Stimulated activated CD4-positive, alpha-beta T cell treated with anti-CD3 and anti-CD28 coated beads, Interleukin-15, amount 100 ng/mL, for 48 hours (primary cell): ENCODE data around the gene SPOCD1.

ENCODE experiments used
- DNase-seq, 2 donors: peaks; one replicate each; pipeline ENCODE4 v3.0.0-alpha.2; 2020; ENCODE audit warnings: low read depth in 2 of 2

SPOCD1 gene

DNA sequence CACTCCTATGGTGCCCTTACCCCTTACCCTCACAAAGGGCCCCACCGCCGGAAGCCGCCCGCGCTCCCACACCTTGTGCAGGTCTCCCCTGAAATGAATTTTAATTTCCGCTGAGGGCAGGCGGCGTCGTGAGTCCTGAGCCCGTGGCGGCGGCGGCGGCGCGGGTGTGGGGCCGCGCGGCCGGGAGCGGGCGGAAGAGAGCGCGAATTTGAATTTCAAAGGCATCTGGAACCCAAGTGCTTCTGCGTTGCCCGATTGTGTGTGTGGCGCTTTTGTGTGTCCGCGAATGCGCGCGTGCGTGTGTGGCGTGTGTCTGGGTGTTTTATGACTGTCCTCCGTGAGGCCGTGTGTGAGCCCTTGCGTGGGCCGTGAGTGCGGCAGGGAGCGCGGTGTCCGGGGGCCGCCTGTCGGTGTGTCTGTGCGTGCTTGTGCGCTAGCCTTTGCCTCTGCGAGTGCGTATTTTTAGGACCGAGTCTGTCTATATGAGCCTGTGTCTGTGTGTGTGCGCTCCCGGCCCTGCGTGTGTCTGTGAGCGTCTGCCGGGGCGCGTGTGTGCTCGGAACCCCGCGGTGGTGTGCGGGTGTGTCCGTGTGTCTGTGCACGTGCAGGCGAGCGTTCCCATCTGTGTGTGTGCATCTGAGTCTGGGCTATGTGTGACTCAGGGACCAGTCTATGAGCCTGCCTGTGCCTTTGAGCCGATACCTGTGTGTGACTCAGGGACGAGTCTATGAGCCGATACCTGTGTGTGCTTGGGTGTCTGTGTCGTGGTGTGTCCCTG, 43.7 kb downstream of the SPOCD1 start:
- DNase-seq: peak; percentile 49 to 56

DNA sequence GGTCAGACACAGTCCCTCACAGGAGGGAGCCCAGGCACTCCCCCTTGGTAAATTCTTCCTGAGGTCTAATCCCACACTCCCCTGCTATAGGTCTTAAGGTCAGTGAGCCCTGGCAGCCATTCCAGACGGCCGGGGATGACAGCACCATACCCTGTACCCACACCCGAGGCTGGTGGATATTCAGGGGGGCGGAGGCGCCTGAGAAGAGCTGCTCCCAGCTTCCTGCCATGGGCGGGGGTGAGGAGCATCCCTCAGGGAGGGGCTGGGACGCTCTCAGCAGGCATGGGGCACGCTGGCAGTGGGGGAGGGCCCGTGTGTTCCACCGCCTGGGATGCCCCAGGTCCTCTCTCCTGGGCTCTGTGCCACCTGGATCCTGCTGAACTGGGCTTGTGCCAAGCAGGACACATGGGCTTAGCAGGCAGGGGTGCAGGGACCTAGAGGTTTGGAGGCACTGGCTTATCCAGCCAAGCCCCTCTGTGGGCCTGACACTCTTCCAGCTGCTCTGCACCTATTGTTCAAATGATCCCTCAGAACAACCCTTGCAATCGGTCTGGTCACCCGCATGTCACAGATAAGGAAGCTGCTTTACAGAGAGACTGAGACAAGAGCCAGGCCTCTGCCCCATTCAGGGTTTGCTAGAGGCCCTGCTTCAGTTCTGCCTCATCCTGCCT, 46.0 kb downstream of the SPOCD1 start:
- no peak for DNase-seq

- peak in 1 of 2 donors; percentile 30 for DNase-seq
Measured at GRCh38 chr1:31768939-31769704, 46.7 kb downstream of the SPOCD1 start.

- no peak for DNase-seq
Measured at GRCh38 chr1:31768407-31768907, 47.4 kb downstream of the SPOCD1 start.

- no peak for DNase-seq
Measured at GRCh38 chr1:31767225-31767624, 48.6 kb downstream of the SPOCD1 start.

DNA sequence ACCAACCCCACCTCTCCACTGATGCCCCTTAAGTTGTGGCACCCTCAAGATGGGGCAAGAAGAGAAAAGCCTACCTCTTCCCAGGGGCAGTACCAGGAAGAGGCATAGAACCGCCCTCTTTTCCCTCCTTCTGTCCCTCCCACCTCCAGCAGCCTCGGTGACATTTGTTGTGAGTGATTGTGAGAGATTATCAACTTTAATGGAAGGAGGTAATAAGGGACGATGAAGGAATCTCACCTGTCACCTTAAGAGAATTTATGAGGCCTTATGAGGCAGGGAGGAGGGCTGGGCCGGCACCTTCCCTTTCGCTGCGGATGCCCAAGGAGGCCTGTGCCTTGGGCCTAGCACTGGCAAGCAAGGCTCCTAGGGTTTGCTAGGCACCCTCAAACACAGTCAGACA, 50.3 kb downstream of the SPOCD1 start:
- no peak for DNase-seq

DNA sequence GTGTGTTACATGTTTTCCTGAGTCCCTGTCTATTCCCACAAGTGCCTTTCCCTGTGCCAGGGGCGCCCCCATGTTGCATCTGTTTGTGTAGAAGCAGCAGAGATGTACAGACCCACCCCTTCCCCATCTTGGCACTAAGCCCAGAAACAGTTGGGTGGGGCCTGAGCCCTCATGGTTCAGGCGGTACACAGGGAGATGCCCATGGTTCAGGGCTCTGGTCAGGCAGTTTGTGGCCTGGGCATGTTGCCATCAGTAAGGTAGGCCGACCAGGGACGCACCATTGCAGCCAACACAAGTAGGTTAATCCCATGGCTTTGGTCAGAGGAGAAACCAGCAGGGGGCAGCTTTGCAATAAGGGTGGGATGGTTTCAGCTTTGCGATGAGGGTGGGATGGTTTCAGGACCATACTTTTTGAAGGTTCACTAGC, 50.8 kb downstream of the SPOCD1 start:
- no peak for DNase-seq

DNA sequence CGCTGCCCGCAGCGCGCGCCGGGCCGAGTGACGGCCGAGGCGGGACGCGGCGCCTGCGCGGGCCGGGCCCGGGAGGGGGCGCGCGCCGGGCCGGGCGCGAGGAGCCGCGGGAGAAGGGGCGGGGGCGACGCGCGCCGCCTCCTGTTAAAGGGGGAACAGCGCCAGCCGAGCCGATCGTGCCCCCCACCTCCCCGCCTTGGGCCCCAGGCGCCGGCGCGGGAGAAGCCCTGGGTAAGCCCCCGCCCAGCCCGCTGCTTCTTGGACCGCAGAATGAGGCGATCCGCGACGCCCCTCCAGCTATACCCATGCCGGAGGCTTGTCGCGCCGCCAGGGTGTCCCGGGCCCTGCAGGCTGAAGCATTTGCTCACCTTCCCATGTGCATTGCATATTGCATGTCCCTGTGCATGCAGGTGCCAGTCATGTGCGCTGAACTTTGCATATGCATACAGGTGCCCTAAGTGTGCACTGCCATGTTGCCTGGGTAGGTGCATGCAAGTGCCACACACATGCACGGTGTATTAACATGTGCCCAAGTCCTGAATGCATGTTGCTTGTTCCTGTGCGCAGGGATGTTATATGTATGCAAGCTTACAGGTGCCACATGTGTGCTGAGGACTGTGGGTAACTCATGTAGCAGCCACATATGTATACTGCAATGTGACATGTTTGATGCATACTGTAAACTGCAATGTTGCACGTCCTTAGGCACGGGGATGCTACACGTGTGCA, 51.3 kb downstream of the SPOCD1 start, which contains the start of gene ADGRB2:
TSS of gene ADGRB2 (minus strand) at position 29 of the 729 bp plus-strand sequence. CDS start 7,119 bp downstream, outside the sequence.
- no peak for DNase-seq

DNA sequence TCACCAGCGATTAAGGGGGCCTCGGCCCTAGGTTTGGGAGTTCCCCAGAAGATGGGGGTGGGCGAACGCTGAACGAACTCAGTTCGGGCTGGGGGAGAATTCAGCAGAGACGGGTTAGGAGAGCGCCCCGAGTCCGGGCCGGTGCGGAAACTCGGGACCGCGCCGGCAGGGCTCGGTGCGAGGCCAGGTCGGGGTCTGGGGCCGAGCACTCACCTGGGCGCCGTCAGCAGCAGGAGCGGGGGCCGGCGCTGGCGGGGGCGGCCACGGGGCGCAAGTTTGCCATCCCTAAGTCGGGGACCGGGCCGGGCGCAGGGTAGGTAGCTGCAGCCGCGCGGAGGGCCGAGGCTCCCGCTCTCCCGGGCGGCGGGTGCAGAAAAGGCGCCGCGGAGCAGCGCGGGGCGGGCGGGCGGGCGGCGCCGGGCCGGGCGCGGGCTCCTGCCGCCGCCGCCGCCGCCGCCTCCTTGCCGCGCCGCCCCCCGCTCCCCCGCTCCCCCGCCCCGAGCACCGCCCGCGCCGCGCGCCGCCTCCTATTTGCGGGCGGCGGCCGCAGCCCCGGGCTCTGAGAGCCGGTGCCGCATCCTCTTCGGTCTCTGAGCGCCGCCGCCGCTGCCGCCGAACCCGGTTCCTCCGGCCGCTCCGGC, 52.0 kb downstream of the SPOCD1 start:
- DNase-seq: no peak

DNA sequence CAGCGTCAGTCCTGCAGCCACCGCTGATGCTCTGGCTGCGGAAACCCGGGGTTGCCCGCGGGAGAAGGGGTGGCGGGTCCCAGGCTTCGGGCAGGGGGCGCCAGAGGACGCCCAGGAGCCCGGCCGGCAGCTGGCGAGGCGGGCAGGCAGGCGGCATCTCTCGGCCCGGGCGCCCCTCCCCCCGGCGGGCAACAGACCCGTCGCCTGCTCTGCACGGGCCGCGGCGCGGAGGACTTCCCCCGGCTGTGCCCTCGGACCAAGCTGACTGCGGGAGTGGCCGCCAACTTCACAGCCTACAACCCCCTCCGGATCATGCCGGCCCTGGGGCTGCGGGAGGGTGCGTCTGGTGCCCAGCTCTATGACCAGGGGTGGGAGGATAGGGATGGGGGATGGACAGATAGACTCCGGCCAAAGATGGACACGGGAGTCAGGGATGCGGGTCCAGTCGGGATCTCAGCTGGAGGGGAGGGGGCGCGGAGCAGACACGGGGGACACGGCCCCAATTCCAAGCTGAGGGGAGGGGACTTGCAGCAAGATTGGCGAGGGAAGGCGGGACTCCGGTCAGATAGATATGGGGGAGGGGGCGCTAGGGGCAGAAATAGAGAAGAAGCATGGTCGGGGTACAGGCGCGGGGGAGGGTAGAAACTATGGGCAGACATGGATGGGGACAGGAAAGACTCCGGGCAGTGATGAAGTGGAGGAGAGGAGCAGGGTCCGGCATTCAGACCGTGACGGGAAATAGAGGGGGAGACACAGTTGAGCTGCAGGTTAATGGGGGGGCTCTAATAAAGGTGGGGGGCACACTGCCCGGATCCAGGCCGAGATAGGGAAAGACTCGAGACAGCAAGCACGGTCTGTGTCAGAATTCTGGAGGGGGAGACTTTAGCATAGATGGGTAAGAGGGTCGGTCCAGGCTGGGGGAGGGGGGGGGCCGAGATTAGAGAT, 52.8 kb downstream of the SPOCD1 start:
- DNase-seq: peak in 1 of 2 donors; percentile 65

DNA sequence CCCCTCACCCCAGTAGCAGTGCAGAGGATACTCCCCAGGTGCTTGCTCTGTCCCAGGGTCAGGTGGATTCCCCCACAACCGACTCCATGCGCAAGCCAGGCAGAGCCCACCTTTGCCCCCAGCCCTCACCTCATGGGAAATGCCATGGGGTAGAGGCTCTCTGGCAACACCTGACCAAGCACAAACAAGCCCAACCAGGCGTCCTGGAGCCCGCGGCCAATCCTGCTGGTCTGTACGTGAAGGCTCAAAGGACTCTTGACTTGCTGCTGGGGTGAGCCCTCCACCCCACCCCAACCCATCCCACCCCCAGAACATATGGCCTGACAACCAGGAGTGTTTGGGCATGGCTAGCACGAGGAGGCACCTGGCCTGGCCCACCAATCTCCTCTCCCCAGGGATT, 53.5 kb downstream of the SPOCD1 start:
- DNase-seq: no peak

GRCh38 chr1:31761883-31762282, 53.9 kb downstream of the SPOCD1 start:
- DNase-seq: no peak

DNA sequence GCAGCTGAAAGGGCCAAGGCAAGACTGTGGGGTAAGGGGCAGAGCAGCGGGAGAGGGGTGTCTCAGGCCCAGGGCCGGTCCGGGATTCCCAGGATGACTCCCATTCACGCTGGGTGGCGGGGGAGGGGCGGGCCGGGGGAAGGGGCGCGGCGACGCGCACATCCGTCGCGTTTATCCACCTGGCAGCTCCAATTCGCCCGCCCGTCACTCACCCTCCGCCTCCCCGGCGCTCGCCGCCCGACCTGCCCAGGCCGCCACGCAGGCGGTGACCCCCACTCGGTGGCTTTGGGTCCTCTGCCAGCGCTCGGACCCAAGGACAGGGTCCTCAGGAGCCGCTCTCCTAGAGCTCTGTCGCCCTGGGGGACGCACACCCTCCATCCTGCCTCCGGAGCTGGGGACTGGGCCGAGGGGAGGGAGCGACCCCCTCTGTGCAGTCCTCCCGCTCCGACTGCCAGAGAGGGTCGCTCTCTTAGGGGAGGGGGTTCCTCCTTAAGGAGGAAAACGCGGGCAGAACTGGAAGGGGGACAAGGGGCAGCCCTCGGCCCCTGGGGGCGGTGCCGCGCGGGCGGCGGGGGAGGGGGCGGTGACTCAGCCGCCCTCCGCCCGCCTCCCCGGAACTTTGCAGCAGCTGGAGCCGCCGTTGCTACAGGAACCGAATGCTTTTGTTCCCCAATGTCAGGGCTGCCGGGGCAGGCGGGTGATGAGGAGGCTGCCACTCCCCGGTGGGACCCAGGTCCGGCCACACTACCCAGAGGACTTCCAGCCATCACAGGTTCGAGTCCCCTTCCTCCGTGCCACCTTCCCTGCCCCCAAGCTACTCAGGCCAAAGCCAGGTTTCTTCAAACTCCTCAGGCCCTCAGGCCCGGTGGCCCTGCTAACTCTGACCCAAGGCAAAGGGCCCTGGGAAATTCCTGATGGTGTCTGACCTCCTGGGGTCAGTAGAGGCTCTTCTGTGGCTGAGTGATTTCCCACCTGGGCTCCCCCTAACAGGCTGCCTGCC, 55.1 kb downstream of the SPOCD1 start:
- DNase-seq: peak in 1 of 2 donors; percentile 25

GRCh38 chr1:31759298-31760023, 56.4 kb downstream of the SPOCD1 start:
- no peak for DNase-seq

GRCh38 chr1:31758823-31759222, 57.0 kb downstream of the SPOCD1 start:
- no peak for DNase-seq

DNA sequence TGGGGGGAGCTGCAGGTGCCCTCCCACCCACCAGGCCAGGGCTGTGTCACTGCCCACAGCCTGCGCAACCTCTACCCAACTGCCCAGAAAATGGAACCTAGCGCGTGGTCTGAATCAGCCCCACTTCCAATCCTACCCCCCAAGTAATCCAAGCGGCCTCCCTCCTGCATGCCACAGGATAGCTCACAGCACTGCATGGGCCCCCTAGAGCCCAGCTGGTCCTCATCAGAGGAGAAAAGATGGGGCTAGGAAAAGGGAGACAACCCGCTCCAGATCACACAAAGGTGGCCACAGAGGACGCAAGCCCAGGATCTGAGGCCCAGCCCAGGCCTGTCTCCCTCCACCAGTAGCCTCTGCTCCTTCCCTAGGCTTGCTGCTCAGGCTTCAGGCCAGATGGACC, 57.8 kb downstream of the SPOCD1 start:
- DNase-seq: no peak

GRCh38 chr1:31757204-31757679, 58.6 kb downstream of the SPOCD1 start:
- no peak for DNase-seq

GRCh38 chr1:31756578-31756977, 59.2 kb downstream of the SPOCD1 start:
- no peak for DNase-seq
